CD4-positive, alpha-beta memory T cell (primary cell): ENCODE measurements around the gene CCT6B. TPM values are rescaled to one million over a fixed set of nuclear protein-coding genes. Genes with fewer than 3 reads are reported as not detected.
A peak's percentile ranks its signal among the peaks of the same experiment; 100 is the strongest.

ENCODE experiments used
- CTCF ChIA-PET: fragments of 350-600 bp; sonication (Branson Sonifier 250); formaldehyde crosslinking; loops from one replicate; lab custom pipeline; 2021; ENCODE audit warnings: inconsistent platforms; ENCODE audit not compliant: partially characterized antibody; lab: Charles Lee
- POLR2A ChIA-PET: fragments of 350-600 bp; sonication (Branson Sonifier 250); formaldehyde crosslinking; loops from one replicate; lab custom pipeline; 2021; ENCODE audit not compliant: partially characterized antibody; lab: Charles Lee
- DNase-seq, 5 donors: peaks; one replicate each; pipeline versions ENCODE4 v3.0.0 to v3.0.0-alpha.2; 2020 to 2022; ENCODE audit warnings: mixed read lengths in 1 of 5
- H3K27ac ChIP-seq: one replicate; pipeline ENCODE4 v1.7.0; 2013; ENCODE audit warnings: low read depth, low read length
- H3K27me3 ChIP-seq: 2 replicates; pipeline ENCODE4 v1.7.0; 2013; ENCODE audit warnings: mild to moderate bottlenecking, low read length, moderate library complexity; ENCODE audit not compliant: insufficient read depth
- H3K36me3 ChIP-seq: 2 replicates; pipeline ENCODE4 v1.7.0; 2013; ENCODE audit warnings: mild to moderate bottlenecking, low read length, moderate library complexity; ENCODE audit not compliant: insufficient read depth
- H3K4me1 ChIP-seq: 2 replicates; pipeline ENCODE4 v1.7.0; 2013; ENCODE audit warnings: mild to moderate bottlenecking, low read length, moderate library complexity; ENCODE audit not compliant: insufficient read depth
- H3K4me3 ChIP-seq, 2 donors: one replicate each; pipeline ENCODE4 v1.7.0; 2013; ENCODE audit warnings: low read length in 2 of 2, mild to moderate bottlenecking in 1 of 2
- H3K9me3 ChIP-seq, 2 donors: one replicate each; pipeline ENCODE4 v1.7.0; 2013; ENCODE audit warnings: low read length in 2 of 2, control low read depth in 1 of 2; ENCODE audit not compliant: control insufficient read depth in 1 of 2
- H3K27ac Mint-ChIP-seq, 7 donors: one replicate each; pipeline ENCODE4 v1.8.0; 2020 to 2021; ENCODE audit warnings: mixed read lengths in 7 of 7, mild to moderate bottlenecking in 6 of 7, inconsistent platforms in 3 of 7, moderate library complexity in 3 of 7
- H3K27me3 Mint-ChIP-seq, 2 donors: one replicate each; pipeline ENCODE4 v1.8.0; 2020 to 2021; ENCODE audit warnings: mixed read lengths in 2 of 2
- H3K36me3 Mint-ChIP-seq, 2 donors: one replicate each; pipeline ENCODE4 v1.8.0; 2020 to 2021; ENCODE audit warnings: mixed read lengths in 2 of 2, inconsistent platforms in 1 of 2, mild to moderate bottlenecking in 1 of 2
- H3K4me1 Mint-ChIP-seq, 4 donors: one replicate each; pipeline ENCODE4 v1.8.0; 2020 to 2021; ENCODE audit warnings: mixed read lengths in 4 of 4, mild to moderate bottlenecking in 1 of 4
- H3K4me3 Mint-ChIP-seq, 8 donors: one replicate each; pipeline ENCODE4 v1.8.0; 2020 to 2021; ENCODE audit warnings: mixed read lengths in 8 of 8, mild to moderate bottlenecking in 7 of 8, moderate library complexity in 6 of 8, inconsistent platforms in 3 of 8
- H3K9me3 Mint-ChIP-seq, 8 donors: one replicate each; pipeline ENCODE4 v1.8.0; 2020 to 2021; ENCODE audit warnings: mixed read lengths in 8 of 8, mild to moderate bottlenecking in 5 of 8, inconsistent platforms in 3 of 8, moderate library complexity in 1 of 8
- intact Hi-C: fragments of 100-400 bp; cut with micrococcal nuclease; formaldehyde crosslinking; loops from one replicate; pipeline ENCODE4 v1.15.1; 2023
- polyA plus RNA-seq, 2 donors: library from polyadenylated mRNA; unstranded; fragments of 300-500 nt; fragmentation: Illumina TruSeq; gene quantifications; one replicate each; pipeline ENCODE4 v1.2.3, GENCODE V29; 2021
- total RNA-seq, 2 experiments: library from RNA; stranded (reverse); gene quantifications; one replicate each; pipeline ENCODE4 v1.2.3, GENCODE V29; 2021

Gene CCT6B
- total and polyA plus RNA-seq, 4 experiments from 2014 or later: 0.61 to 2.1 (median 1.8) TPM

GRCh38 chr17:34993031-34993430, 31.8 kb upstream of the CCT6B start:
- intact Hi-C loops: no loop called here
- H3K27ac Mint-ChIP-seq: peak overlapping the region in 1 of 7 donors; percentile 40
- H3K36me3 Mint-ChIP-seq: peaks cover 54 to 84% of the 10 kb centered on the region in 2 donors
- Histone ChIP-seq H3K4me1 (peaks cover 2% of the 10 kb centered on the region), H3K27ac (no peak overlapping the region), H3K27me3 (no peaks in the 10 kb centered on the region), H3K36me3 (peaks cover 40% of the 10 kb centered on the region), H3K4me3 (no peak overlapping the region), H3K9me3 (no peaks in the 10 kb centered on the region)
- no peaks in the 10 kb centered on the region for H3K9me3 Mint-ChIP-seq
- H3K27me3 Mint-ChIP-seq: no peaks in the 10 kb centered on the region
- DNase-seq: no peak
- H3K4me1 Mint-ChIP-seq: peaks cover 2 to 4% (median 2%) of the 10 kb centered on the region in 4 donors
- ChIA-PET POLR2A (interaction anchor here (1.6 kb wide), 1 partner anchor 12 kb away, joined by 8 read pairs; the partner anchor contains the start of gene LIG3), CTCF (interaction anchor here (1.0 to 8.5 kb wide), 3 partner anchors 30 to 127 kb away, joined by 3 to 96 read pairs (median 3); partner anchors contain the start of genes FNDC8 and RAD51D)
- no peak overlapping the region for H3K4me3 Mint-ChIP-seq

GRCh38 chr17:34991606-34992005, 30.3 kb upstream of the CCT6B start:
- peaks cover 0 to 5% (median 3%) of the 10 kb centered on the region in 4 donors for H3K4me1 Mint-ChIP-seq
- ChIA-PET POLR2A (interaction anchor here (1.1 to 1.2 kb wide), 3 partner anchors 11 to 127 kb away, joined by 3 to 4 read pairs (median 3); no protein-coding TSS in a partner anchor), CTCF (interaction anchor here (0.6 to 3.3 kb wide), 7 partner anchors 11 to 129 kb away, joined by 3 to 16 read pairs (median 3); partner anchors contain the start of gene LIG3)
- Histone ChIP-seq H3K27ac (no peak overlapping the region), H3K27me3 (no peaks in the 10 kb centered on the region), H3K4me3 (no peak overlapping the region), H3K4me1 (no peaks in the 10 kb centered on the region), H3K9me3 (no peaks in the 10 kb centered on the region), H3K36me3 (peaks cover 42% of the 10 kb centered on the region)
- no peak overlapping the region for H3K4me3 Mint-ChIP-seq
- no peaks in the 10 kb centered on the region for H3K9me3 Mint-ChIP-seq
- no peak for DNase-seq
- no peaks in the 10 kb centered on the region for H3K27me3 Mint-ChIP-seq
- H3K27ac Mint-ChIP-seq: no peak overlapping the region
- intact Hi-C loops: no loop called here
- peaks cover 65 to 87% of the 10 kb centered on the region in 2 donors for H3K36me3 Mint-ChIP-seq

GRCh38 chr17:34990921-34991365, 29.7 kb upstream of the CCT6B start:
- Mint-ChIP-seq H3K9me3 (no peaks in the 10 kb centered on the region), H3K4me3 (no peak overlapping the region), H3K27me3 (no peaks in the 10 kb centered on the region), H3K36me3 (peaks cover 67 to 89% of the 10 kb centered on the region in 2 donors), H3K4me1 (peaks cover 0 to 8% (median 5%) of the 10 kb centered on the region in 4 donors), H3K27ac (peak overlapping the region in 3 of 7 donors; percentile 4 to 41 (median 32))
- intact Hi-C loops: no loop called here
- ChIA-PET POLR2A (interaction anchor here (1.1 to 1.2 kb wide), 4 partner anchors 10 to 73 kb away, joined by 3 to 4 read pairs (median 3); partner anchors contain the start of genes CCT6B, RFFL and ZNF830), CTCF (interaction anchor here (1.1 to 3.3 kb wide), 8 partner anchors 9 to 129 kb away, joined by 3 to 16 read pairs (median 4); partner anchors contain the start of genes LIG3 and RFFL)
- no peak overlapping the region for H3K4me3 ChIP-seq
- H3K4me1 ChIP-seq: no peaks in the 10 kb centered on the region
- H3K36me3 ChIP-seq: peaks cover 44% of the 10 kb centered on the region
- H3K9me3 ChIP-seq: no peaks in the 10 kb centered on the region
- no peak for DNase-seq
- no peaks in the 10 kb centered on the region for H3K27me3 ChIP-seq
- no peak overlapping the region for H3K27ac ChIP-seq

- intact Hi-C loops: no loop called here
- ChIA-PET CTCF (interaction anchor here (0.7 to 3.3 kb wide), 3 partner anchors 9 to 129 kb away, joined by 3 to 16 read pairs (median 7); partner anchors contain the start of gene RFFL), POLR2A (no interaction called here)
- no peak overlapping the region for H3K4me3 Mint-ChIP-seq
- no peak overlapping the region for H3K27ac ChIP-seq
- H3K9me3 Mint-ChIP-seq: no peaks in the 10 kb centered on the region
- peaks cover 68 to 83% of the 10 kb centered on the region in 2 donors for H3K36me3 Mint-ChIP-seq
- H3K4me1 Mint-ChIP-seq: peaks cover 9 to 17% (median 11%) of the 10 kb centered on the region in 4 donors
- no peaks in the 10 kb centered on the region for H3K4me1 ChIP-seq
- H3K27me3 Mint-ChIP-seq: no peaks in the 10 kb centered on the region
- H3K9me3 ChIP-seq: no peaks in the 10 kb centered on the region
- H3K27ac Mint-ChIP-seq: no peak overlapping the region
- peaks cover 44% of the 10 kb centered on the region for H3K36me3 ChIP-seq
- H3K27me3 ChIP-seq: no peaks in the 10 kb centered on the region
- no peak overlapping the region for H3K4me3 ChIP-seq
- DNase-seq: no peak
Observed at GRCh38 chr17:34989473-34989872, 28.2 kb upstream of the CCT6B start.

- CTCF ChIA-PET: no interaction called here
- POLR2A ChIA-PET: interaction anchor here (0.7 kb wide), 1 partner anchor 130 kb away, joined by 3 read pairs; no protein-coding TSS in a partner anchor
- H3K36me3 ChIP-seq: peaks cover 38% of the 10 kb centered on the region
- intact Hi-C loops: no loop called here
- no peaks in the 10 kb centered on the region for H3K27me3 ChIP-seq
- no peaks in the 10 kb centered on the region for H3K9me3 Mint-ChIP-seq
- no peaks in the 10 kb centered on the region for H3K9me3 ChIP-seq
- no peak for DNase-seq
- peak overlapping the region in 1 of 7 donors; percentile 46 for H3K27ac Mint-ChIP-seq
- peaks cover 15 to 26% (median 17%) of the 10 kb centered on the region in 4 donors for H3K4me1 Mint-ChIP-seq
- H3K4me3 Mint-ChIP-seq: no peak overlapping the region
- no peak overlapping the region for H3K27ac ChIP-seq
- H3K4me3 ChIP-seq: no peak overlapping the region
- H3K27me3 Mint-ChIP-seq: no peaks in the 10 kb centered on the region
- H3K4me1 ChIP-seq: peaks cover 6% of the 10 kb centered on the region
- peaks cover 64 to 83% of the 10 kb centered on the region in 2 donors for H3K36me3 Mint-ChIP-seq
Observed at GRCh38 chr17:34988644-34989043, 27.4 kb upstream of the CCT6B start.

GRCh38 chr17:34987232-34987631, 26.0 kb upstream of the CCT6B start:
- CTCF ChIA-PET: interaction anchor here (0.7 kb wide), 1 partner anchor 682 kb away, joined by 5 read pairs; no protein-coding TSS in a partner anchor
- no peak overlapping the region for H3K27ac Mint-ChIP-seq
- POLR2A ChIA-PET: no interaction called here
- no peaks in the 10 kb centered on the region for H3K27me3 Mint-ChIP-seq
- H3K9me3 ChIP-seq: no peaks in the 10 kb centered on the region
- no peaks in the 10 kb centered on the region for H3K9me3 Mint-ChIP-seq
- H3K36me3 Mint-ChIP-seq: peaks cover 61 to 74% of the 10 kb centered on the region in 2 donors
- H3K36me3 ChIP-seq: peaks cover 32% of the 10 kb centered on the region
- H3K4me3 ChIP-seq: no peak overlapping the region
- no peak for DNase-seq
- H3K4me1 ChIP-seq: peaks cover 20% of the 10 kb centered on the region
- no peak overlapping the region for H3K27ac ChIP-seq
- intact Hi-C loops: no loop called here
- H3K27me3 ChIP-seq: no peaks in the 10 kb centered on the region
- H3K4me1 Mint-ChIP-seq: peaks cover 24 to 40% (median 29%) of the 10 kb centered on the region in 4 donors
- H3K4me3 Mint-ChIP-seq: no peak overlapping the region
